HCT116 (cell line): Measurements from ENCODE around the gene RANBP9.

Source experiments
- CBX3 ChIP-seq: IDR thresholded peaks from 2 replicates; pipeline ENCODE4 v1.6.1; 2012; ENCODE audit warnings: low read depth
- CTCF ChIP-seq, 3 experiments: fragments of 200-600 bp in 1 of 3; sonication (generic) in 1 of 3; IDR thresholded peaks in 2 of 3; conservative IDR thresholded peaks in 1 of 3; 2 replicates each; pipeline ENCODE4 v1.5.1; 2012 to 2017; ENCODE audit warnings: low read depth in 2 of 3, low read length in 2 of 3, antibody characterized with exemption in 1 of 3, borderline replicate concordance in 1 of 3, control low read depth in 1 of 3, mild to moderate bottlenecking in 1 of 3, mixed read lengths in 1 of 3, mixed run types in 1 of 3, moderate library complexity in 1 of 3; ENCODE audit not compliant: insufficient read depth in 1 of 3
- EZH2 ChIP-seq: fragments of 200-600 bp; sonication (generic); IDR thresholded peaks from 2 replicates; pipeline ENCODE4 v1.6.1; 2017; ENCODE audit warnings: antibody characterized with exemption, mixed run types
- FOSL1 ChIP-seq: IDR thresholded peaks from 2 replicates; pipeline ENCODE4 v1.6.1; 2012; ENCODE audit warnings: low read depth
- JUND ChIP-seq: IDR thresholded peaks from 2 replicates; pipeline ENCODE4 v1.6.1; 2012
- MAX ChIP-seq: IDR thresholded peaks from 2 replicates; pipeline ENCODE4 v1.6.1; 2012
- POLR2A ChIP-seq: IDR thresholded peaks from 2 replicates; pipeline ENCODE4 v1.7.0; 2011; ENCODE audit warnings: borderline replicate concordance; ENCODE audit not compliant: insufficient read depth, insufficient read length; ENCODE audit errors: extremely low read depth
- POLR2AphosphoS5 ChIP-seq: IDR thresholded peaks from 2 replicates; pipeline ENCODE4 v1.6.1; 2011; ENCODE audit warnings: mild to moderate bottlenecking, low read depth, low read length, moderate library complexity
- REST ChIP-seq: IDR thresholded peaks from 2 replicates; pipeline ENCODE4 v1.6.1; 2012; ENCODE audit warnings: low read depth
- SIN3A ChIP-seq: IDR thresholded peaks from 2 replicates; pipeline ENCODE4 v1.6.1; 2012; ENCODE audit warnings: low read depth
- SP1 ChIP-seq: IDR thresholded peaks from 2 replicates; pipeline ENCODE4 v1.6.1; 2012; ENCODE audit warnings: low read depth
- TCF7L2 ChIP-seq: IDR thresholded peaks from 2 replicates; pipeline ENCODE4 v1.7.0; 2011; ENCODE audit warnings: borderline replicate concordance, inconsistent platforms; ENCODE audit not compliant: insufficient read depth, insufficient read length; ENCODE audit errors: extremely low read depth
- YY1 ChIP-seq: IDR thresholded peaks from 2 replicates; pipeline ENCODE4 v1.6.1; 2011; ENCODE audit warnings: low read length, low read depth, moderate library complexity, mild to moderate bottlenecking; ENCODE audit not compliant: insufficient replicate concordance; ENCODE audit errors: extremely low read depth
- TF ChIP-seq, protein P1 (sequence below): IDR thresholded peaks from 2 replicates; pipeline ENCODE4 v1.6.1; 2012

GRCh38 chr6:13593720-13594119 lies 117.9 kb downstream of the RANBP9 start:
- TF ChIP-seq EZH2 (no peak), CTCF (IDR thresholded peaks at IDR 0.05 in 2 of 3, conservative IDR thresholded peaks at IDR 0.05 in 1 of 3; ENCODE audit: borderline replicate concordance in 1 of 3, insufficient read depth in 1 of 3, low read depth in 2 of 3, low read length in 2 of 3) (no peak), POLR2AphosphoS5 (no peak), JUND (no peak), SP1 (no peak), POLR2A (no peak), MAX (no peak), YY1 (no peak), CBX3 (no peak), TCF7L2 (no peak), REST (no peak), FOSL1 (no peak), SIN3A (no peak)
- TF ChIP-seq, protein P1, sequence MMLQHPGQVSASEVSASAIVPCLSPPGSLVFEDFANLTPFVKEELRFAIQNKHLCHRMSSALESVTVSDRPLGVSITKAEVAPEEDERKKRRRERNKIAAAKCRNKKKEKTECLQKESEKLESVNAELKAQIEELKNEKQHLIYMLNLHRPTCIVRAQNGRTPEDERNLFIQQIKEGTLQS = no peak
